ENCODE measurements around the gene STIL.

Gene STIL

DNA sequence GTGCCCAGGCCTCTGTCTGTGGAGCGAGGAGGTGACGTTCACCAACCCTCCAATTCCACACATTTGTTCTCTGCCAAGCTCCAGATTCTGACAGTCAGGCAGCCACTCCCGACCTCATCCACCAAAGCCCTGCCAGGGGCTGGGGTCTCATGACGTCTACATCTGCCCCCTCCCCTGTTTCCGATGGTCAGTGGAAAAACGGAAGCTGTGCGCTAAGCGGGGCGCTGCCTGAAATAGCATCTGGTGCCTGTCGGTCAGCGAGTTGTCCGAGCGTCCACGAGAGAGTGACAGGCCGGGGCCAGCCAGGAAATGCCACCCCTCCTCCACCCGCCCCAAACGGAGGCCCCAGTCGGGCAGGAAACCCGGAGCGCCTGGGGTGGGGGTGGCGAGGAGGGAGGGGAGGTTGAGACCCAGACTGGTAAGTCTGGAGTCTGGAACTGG is 78.7 kb downstream of the STIL start:
- DNase-seq (ENCODE audit: low read depth in 2 of 2), result no peak

DNA sequence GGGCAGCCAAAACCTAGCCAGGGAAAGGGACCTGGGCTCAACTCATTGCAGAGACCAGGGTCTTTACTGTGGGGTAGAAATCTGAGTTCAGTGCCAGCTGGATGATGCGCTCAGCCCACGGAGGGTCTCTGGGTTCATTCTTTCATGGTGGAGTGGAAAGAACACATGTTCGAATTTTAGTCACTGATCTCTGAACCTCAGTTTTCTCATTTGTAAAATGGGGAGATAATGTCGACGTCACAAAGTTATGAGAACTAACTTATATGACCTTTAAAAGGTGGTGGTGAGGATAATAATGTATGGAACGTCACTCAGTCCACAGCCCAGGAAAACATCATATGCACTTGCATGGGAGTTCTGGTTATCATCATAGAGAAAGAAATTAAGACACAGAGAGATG is 80.8 kb downstream of the STIL start:
- no peak for DNase-seq (ENCODE audit: low read depth in 2 of 2)

DNA sequence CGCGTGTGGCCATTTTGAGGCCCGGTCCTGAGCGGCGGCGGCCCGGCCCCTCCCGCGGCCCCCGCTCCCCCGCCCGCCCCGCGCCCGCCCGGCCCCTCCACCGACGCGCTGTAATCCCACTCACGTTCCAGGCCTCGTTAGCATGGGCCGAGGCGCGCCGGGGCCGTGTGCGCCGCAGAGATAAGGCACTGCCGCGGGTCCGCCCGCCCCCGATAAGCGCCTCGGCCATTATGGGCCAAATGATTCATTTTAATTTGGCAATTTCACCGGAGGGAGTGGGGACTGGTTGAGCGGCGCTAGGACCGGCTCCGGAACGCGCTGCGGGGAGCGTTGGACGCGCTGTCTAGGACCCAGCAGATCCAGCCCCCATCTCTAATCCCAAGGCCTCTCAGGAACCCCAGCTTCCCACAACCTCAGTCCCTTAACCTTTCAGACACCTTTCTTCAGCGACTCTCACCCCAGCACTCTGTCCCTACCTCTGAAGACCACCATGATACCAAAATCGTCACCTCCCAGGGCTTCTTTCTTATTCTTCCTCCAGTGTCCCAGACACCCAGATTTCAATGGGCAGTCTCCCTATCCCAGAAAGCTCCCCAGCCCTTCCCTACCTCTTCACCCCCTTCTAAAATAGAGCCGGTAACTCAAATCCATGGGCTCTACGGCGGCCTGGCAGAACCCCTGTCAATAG is 81.6 kb downstream of the STIL start, which contains the start of gene TAL1:
Gene TAL1, minus strand, starts transcription at position 39 of the 688 bp plus-strand sequence. CDS start 6,337 bp downstream, outside the sequence.
- DNase-seq (ENCODE audit: low read depth in 2 of 2), result no peak

DNA sequence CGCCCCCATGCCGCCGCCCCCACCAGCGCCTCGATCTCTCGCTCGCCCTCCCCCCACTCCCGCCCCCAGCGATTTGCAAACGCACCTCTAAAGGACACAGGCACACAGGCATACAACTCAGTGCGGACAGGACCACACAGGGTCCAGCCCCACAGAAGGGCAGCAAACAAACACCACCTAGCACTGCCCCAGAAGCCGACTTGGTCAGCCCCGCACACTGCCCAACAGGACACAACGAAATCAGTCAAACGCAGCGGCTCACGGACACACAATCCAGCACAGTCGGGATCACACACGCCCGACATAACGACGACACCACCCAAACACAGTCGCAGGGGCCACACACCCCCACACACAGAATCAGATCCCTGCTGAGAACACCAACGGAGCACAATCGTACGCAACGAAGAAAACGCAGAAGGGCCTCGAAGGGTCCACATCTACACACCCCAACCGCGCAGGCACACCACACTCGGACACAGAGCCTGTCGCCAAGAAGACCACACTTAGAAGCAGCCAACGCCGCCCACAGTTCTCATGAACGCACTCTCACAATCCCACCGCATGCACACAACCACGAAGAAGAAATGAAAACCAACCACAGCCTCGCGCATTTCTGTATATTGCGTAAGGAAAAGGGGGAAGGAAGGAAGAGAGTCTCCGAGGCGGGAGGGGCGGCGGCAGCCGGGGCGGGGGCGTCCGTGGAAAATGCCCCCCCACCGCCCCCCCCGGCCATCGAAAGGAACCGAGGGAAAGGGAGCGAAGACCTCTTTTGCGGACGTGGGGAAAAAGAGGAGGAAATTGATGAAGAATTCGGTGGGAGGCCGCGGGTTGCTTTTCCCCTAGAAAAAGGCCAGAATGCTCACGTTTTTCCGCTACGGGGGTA is 82.4 kb downstream of the STIL start:
- no peak for DNase-seq (ENCODE audit: low read depth in 2 of 2)

- DNase-seq (ENCODE audit: low read depth in 2 of 2), result no peak
Measured at GRCh38 chr1:47230692-47231300, 83.2 kb downstream of the STIL start.

- no peak for DNase-seq (ENCODE audit: low read depth in 2 of 2)
Measured at GRCh38 chr1:47229886-47230691, 83.9 kb downstream of the STIL start.

GRCh38 chr1:47229031-47229885 is 84.7 kb downstream of the STIL start:
- DNase-seq (ENCODE audit: low read depth in 2 of 2), result no peak

DNA sequence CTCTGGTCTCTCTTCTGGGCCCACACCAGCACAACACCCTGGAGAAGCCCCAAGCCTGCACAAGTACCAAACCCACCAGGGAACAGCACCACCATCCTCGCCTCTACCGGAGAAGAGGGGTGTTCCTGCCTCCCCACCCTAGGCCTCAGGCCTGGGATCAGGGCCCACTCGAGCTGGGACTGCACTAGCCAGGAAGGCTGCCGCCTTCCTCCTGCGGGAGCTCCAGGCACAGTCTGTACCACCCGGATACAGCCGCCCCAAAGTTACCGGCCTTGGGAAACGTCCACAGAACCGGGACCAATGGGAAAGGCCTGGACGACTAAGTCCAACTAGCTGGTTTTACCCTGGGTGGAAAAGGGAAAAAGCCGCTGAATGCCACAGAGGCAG is 85.3 kb downstream of the STIL start:
- DNase-seq (ENCODE audit: low read depth in 2 of 2), result no peak

GRCh38 chr1:47227341-47228232 is 86.4 kb downstream of the STIL start:
- DNase-seq (ENCODE audit: low read depth in 2 of 2), result no peak

DNA sequence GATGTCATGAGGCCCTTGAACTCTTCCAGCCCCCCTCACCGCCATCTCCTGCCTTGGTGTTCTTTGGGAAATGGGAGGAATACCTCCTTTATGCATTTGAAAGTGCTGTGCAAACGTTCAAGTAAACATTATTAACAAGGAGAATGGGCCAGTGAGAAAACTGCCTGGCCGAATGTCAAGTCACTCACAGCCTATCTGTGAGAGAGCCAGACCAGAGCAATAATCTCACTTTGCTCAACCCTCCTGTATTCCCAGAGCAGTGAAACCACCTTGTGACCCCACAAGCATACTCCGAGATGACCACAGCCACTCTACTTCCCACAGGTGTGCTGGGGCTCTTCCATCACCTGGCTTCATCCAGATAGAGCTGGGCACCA is 87.1 kb downstream of the STIL start:
- no peak for DNase-seq (ENCODE audit: low read depth in 2 of 2)

GRCh38 chr1:47226121-47226838 is 87.7 kb downstream of the STIL start:
- no peak for DNase-seq (ENCODE audit: low read depth in 2 of 2)

GRCh38 chr1:47225430-47226100 is 88.4 kb downstream of the STIL start:
- no peak for DNase-seq (ENCODE audit: low read depth in 2 of 2)

- no peak for DNase-seq (ENCODE audit: low read depth in 2 of 2)
Measured at GRCh38 chr1:47224676-47225399, 89.1 kb downstream of the STIL start.

GRCh38 chr1:47223921-47224675 is 89.8 kb downstream of the STIL start:
- no peak for DNase-seq (ENCODE audit: low read depth in 2 of 2)

GRCh38 chr1:47223174-47223920 is 90.6 kb downstream of the STIL start:
- no peak for DNase-seq (ENCODE audit: low read depth in 2 of 2)

DNA sequence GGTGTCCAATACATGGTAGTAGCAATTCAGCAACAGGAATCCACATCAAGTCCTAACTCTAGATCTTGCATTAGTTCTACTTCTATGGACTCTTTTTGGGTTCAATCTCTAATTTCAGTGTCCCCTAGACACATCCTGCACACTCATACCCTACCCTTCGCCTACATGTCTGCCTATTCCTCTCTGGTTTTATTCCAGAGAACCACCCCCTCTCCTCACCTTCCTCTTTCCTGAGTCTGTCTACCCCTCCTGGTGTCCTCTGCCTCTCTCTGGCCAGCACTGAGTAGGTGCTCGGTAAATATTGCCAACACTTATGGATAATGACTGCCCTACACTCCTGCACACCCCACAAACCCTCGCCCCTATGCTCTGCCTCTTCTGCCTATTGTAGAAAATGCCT is 91.5 kb downstream of the STIL start:
- no peak for DNase-seq (ENCODE audit: low read depth in 2 of 2)
